ENCODE data around the gene F13B.
"Not testable (repeated sequence)": the region's sequence is repeated elsewhere in the genome, so short reads cannot be mapped to it uniquely, and the experiment has no call there.

The F13B gene

GRCh38 chr1:197066719-197067456, at the start of gene F13B:
Gene F13B, minus strand, starts transcription at chr1:197067260. Its CDS starts 37 bp downstream, at chr1:197067223.
- DNase-seq, result no peak

- DNase-seq, result no peak
Observed at GRCh38 chr1:197116156-197116555, 49.1 kb upstream of the F13B start.

- no peak for DNase-seq
Observed at GRCh38 chr1:197106869-197107268, 39.8 kb upstream of the F13B start.

- no peak for DNase-seq
Observed at GRCh38 chr1:197103300-197103699, 36.2 kb upstream of the F13B start.

GRCh38 chr1:197101978-197102377, 34.9 kb upstream of the F13B start:
- DNase-seq, result no peak

GRCh38 chr1:197100677-197101076, 33.6 kb upstream of the F13B start:
- no peak for DNase-seq

GRCh38 chr1:197099444-197099843, 32.4 kb upstream of the F13B start:
- no peak for DNase-seq

- DNase-seq, result not testable (repeated sequence)
Observed at GRCh38 chr1:197096971-197097370, 29.9 kb upstream of the F13B start.

GRCh38 chr1:197096137-197096536, 29.1 kb upstream of the F13B start:
- no peak for DNase-seq

- DNase-seq, result no peak
Observed at GRCh38 chr1:197093226-197093885, 26.3 kb upstream of the F13B start.

GRCh38 chr1:197092491-197093023, 25.5 kb upstream of the F13B start:
- no peak for DNase-seq

GRCh38 chr1:197083474-197083873, 16.4 kb upstream of the F13B start:
- no peak for DNase-seq

GRCh38 chr1:197081117-197081753, 14.2 kb upstream of the F13B start:
- DNase-seq, result no peak

- no peak for DNase-seq
Observed at GRCh38 chr1:197080323-197080722, 13.3 kb upstream of the F13B start.

- DNase-seq, result no peak
Observed at GRCh38 chr1:197076585-197076984, 9.5 kb upstream of the F13B start.

GRCh38 chr1:197073978-197074377, 6.9 kb upstream of the F13B start:
- no peak for DNase-seq

GRCh38 chr1:197067457-197067818, 378 bp upstream of the F13B start:
- no peak for DNase-seq

GRCh38 chr1:197066277-197066676, 783 bp downstream of the F13B start:
- no peak for DNase-seq

GRCh38 chr1:197065559-197065958, 1.5 kb downstream of the F13B start:
- DNase-seq, result no peak

GRCh38 chr1:197063212-197063611, 3.8 kb downstream of the F13B start:
- no peak for DNase-seq

- no peak for DNase-seq
Observed at GRCh38 chr1:197062692-197063091, 4.4 kb downstream of the F13B start.

- no peak for DNase-seq
Observed at GRCh38 chr1:197049100-197049499, 18.0 kb downstream of the F13B start.

GRCh38 chr1:197042676-197043341, 24.3 kb downstream of the F13B start:
- no peak for DNase-seq
